ENCODE data around the gene OPRD1. TPM values are rescaled to one million over a fixed set of nuclear protein-coding genes. Genes with fewer than 3 reads are reported as not detected.

The OPRD1 gene
- total and polyA plus RNA-seq, 2 of the 4 experiments (the other 2 are of a cell fraction): under 0.01 TPM; not detected in 1

GRCh38 chr1:28887419-28887834, 75.5 kb downstream of the OPRD1 start:
- no peak overlapping the region for H2AK5ac ChIP-seq (ENCODE audit: low read depth, low read length)
- CTCF ChIA-PET: interaction anchor here (1.2 kb wide), 1 partner anchor 146 kb away, joined by 3 read pairs; no protein-coding TSS in a partner anchor
- H3K4me2 ChIP-seq (ENCODE audit: low read depth, low read length): peak overlapping the region; percentile 94
- peak overlapping the region; percentile 74 for H3K9ac ChIP-seq (ENCODE audit: low read depth, low read length)
- dilution Hi-C loops (cut with HindIII; ENCODE audit: low sequenced_read_pairs, unreplicated experiment) (no loop called here), intact Hi-C loops (cut with micrococcal nuclease) (loop anchor here (2.0 kb wide), 2 partner anchors 85 to 1821 kb away; no protein-coding TSS in a partner anchor), in situ Hi-C loops (cut with MboI; ENCODE audit: low sequenced_read_pairs) (no loop called here)
- H2AFZ ChIP-seq (replicated peaks; ENCODE audit: low read length, poor library complexity): peak overlapping the region; percentile 96
- H4K5ac ChIP-seq (ENCODE audit: low read depth, low read length): peak overlapping the region; percentile 36
- no TSS peak for BruUV-seq (replicated peaks)
- peaks cover 10% of the 10 kb centered on the region; the same call in 1 of the 2 replicates for H3K9me1 ChIP-seq (ENCODE audit: insufficient read depth, low read length)
- H3K36me3 ChIP-seq (ENCODE audit: control insufficient read depth, insufficient read depth, low read length): no peaks in the 10 kb centered on the region
- peak overlapping the region; percentile 60 for H2AK9ac ChIP-seq (replicated peaks; ENCODE audit: low read depth, low read length, poor library complexity)
- H3K4ac ChIP-seq (ENCODE audit: low read depth, low read length): no peak overlapping the region
- H2BK120ac ChIP-seq (ENCODE audit: low read depth, low read length): no peak overlapping the region; the same call in 1 of the 2 replicates
- H4K20me1 ChIP-seq (ENCODE audit: insufficient read depth, low read length): no peaks in the 10 kb centered on the region
- POLR2A ChIA-PET (ENCODE audit: unreplicated experiment): no interaction called here
- no peak overlapping the region for H2BK5ac ChIP-seq (ENCODE audit: low read depth, low read length, poor library complexity, severe bottlenecking)
- no peak for TF ChIP-seq MXI1 (IDR thresholded peaks at IDR 0.05; ENCODE audit: borderline replicate concordance, low read depth, low read length)
- TF ChIP-seq RCOR1 (IDR thresholded peaks at IDR 0.05; ENCODE audit: insufficient replicate concordance, low read length): no peak
- no peak for TF ChIP-seq ELK1 (IDR thresholded peaks at IDR 0.05; ENCODE audit: borderline replicate concordance, low read depth, low read length)
- no peak for TF ChIP-seq USF2 (IDR thresholded peaks at IDR 0.05; ENCODE audit: low read depth, low read length)
- TF ChIP-seq MAZ (IDR thresholded peaks at IDR 0.05; ENCODE audit: borderline replicate concordance, low read depth, low read length): no peak
- TF ChIP-seq CTCF (conservative IDR thresholded peaks at IDR 0.05; ENCODE audit: low read depth, low read length): no peak
- H3K4me1 ChIP-seq (ENCODE audit: control insufficient read depth, insufficient read depth, low read length): peaks cover 11% of the 10 kb centered on the region
- ATAC-seq (ENCODE audit: low read depth) (peak; percentile 27), DNase-seq (no peak)
- no peak overlapping the region for H3K18ac ChIP-seq (ENCODE audit: low read depth, low read length)
- no peak overlapping the region; the same call in 1 of the 2 replicates for H3K27ac ChIP-seq (ENCODE audit: insufficient read depth, low read length)
- H3K4me3 ChIP-seq (ENCODE audit: insufficient read depth, low read depth, low read length): peak overlapping the region; percentile 65
- H3K23ac ChIP-seq (ENCODE audit: low read depth, low read length): 0 out of 2 replicates have a peak overlapping the region, but pooled peaks have one; percentile 75
- 0 out of 2 replicates have a peak overlapping the region, but pooled peaks have one; percentile 62 for H3K14ac ChIP-seq (replicated peaks; ENCODE audit: low read depth, low read length)
- peak overlapping the region; percentile 21; the same call in 1 of the 3 replicates for H2BK15ac ChIP-seq (ENCODE audit: low read depth, low read length)
- H3K9me3 ChIP-seq (ENCODE audit: control insufficient read depth, insufficient read depth, low read length): no peaks in the 10 kb centered on the region
- WGBS, 2 experiments (ENCODE audit: extremely low coverage in 2 of 2, insufficient read length in 1 of 2): 1% methylated on average over 21 of the region's 41 CpGs; no CpG with 5 or more reads in 1 of the 2 experiments
- no peaks in the 10 kb centered on the region for H3K79me1 ChIP-seq (ENCODE audit: low read depth in 1 of 2, low read length in 2 of 2)
- H4K91ac ChIP-seq (ENCODE audit: insufficient read depth, low read depth, low read length): no peak overlapping the region
- no peak overlapping the region for H2BK20ac ChIP-seq (ENCODE audit: low read depth, low read length)
- no peak overlapping the region for H3K56ac ChIP-seq (ENCODE audit: extremely low read depth, insufficient read depth, low read length)
- H4K8ac ChIP-seq (ENCODE audit: low read depth in 2 of 2, low read length in 2 of 2): no peak overlapping the region
- peaks cover 8% of the 10 kb centered on the region for H3K27me3 ChIP-seq (ENCODE audit: control insufficient read depth, insufficient read depth, low read length)
